ENCODE results near the gene PACS1.

DNA sequence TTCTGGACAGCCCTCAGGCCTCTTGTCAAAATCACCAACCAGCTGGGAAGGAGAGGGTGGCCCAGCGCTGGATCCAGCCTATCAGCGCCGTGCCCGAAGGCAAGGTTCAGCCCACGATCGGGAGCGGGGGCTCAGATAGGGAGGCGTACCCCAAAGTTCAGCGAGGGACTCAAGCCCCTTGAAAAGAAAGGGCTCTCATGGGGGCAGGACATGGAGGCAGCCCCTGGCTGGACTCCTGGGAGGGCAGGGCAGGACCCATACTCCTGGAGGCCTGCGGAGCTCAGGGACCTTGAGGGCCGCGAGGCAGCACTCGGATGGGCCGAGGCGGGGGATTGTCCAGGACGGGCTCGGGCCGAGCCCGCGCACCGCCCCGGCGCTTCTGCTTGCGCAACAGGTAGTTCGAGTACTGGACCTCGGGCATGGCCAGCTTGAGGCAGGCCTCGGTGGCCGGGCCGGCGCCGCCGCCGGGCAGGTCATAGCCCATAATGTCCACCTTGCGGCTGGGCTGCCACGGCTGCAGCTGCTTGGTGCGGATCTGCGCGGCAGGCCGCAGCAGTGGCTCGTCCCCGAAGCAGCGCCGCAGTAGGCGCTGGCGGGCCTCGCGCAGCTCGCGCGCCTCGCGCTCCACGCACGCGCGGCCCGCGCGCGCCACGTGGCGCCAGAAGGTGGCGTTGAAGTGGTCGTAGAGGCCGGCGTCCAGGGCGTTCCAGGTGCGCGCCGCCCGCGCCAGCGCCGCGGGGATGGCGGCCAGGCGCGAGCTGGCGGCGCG is 27.7 kb upstream of the PACS1 start:
- TF ChIP-seq, protein P1, sequence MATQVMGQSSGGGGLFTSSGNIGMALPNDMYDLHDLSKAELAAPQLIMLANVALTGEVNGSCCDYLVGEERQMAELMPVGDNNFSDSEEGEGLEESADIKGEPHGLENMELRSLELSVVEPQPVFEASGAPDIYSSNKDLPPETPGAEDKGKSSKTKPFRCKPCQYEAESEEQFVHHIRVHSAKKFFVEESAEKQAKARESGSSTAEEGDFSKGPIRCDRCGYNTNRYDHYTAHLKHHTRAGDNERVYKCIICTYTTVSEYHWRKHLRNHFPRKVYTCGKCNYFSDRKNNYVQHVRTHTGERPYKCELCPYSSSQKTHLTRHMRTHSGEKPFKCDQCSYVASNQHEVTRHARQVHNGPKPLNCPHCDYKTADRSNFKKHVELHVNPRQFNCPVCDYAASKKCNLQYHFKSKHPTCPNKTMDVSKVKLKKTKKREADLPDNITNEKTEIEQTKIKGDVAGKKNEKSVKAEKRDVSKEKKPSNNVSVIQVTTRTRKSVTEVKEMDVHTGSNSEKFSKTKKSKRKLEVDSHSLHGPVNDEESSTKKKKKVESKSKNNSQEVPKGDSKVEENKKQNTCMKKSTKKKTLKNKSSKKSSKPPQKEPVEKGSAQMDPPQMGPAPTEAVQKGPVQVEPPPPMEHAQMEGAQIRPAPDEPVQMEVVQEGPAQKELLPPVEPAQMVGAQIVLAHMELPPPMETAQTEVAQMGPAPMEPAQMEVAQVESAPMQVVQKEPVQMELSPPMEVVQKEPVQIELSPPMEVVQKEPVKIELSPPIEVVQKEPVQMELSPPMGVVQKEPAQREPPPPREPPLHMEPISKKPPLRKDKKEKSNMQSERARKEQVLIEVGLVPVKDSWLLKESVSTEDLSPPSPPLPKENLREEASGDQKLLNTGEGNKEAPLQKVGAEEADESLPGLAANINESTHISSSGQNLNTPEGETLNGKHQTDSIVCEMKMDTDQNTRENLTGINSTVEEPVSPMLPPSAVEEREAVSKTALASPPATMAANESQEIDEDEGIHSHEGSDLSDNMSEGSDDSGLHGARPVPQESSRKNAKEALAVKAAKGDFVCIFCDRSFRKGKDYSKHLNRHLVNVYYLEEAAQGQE (IDR thresholded peaks at IDR 0.05; ENCODE audit: insufficient read depth in 1 of 2, low read depth in 2 of 2, low read length in 2 of 2), result no peak
- TF ChIP-seq POLR2AphosphoS5 (IDR thresholded peaks at IDR 0.05; ENCODE audit: low read depth, low read length) (no peak), TAF1 (IDR thresholded peaks at IDR 0.05; ENCODE audit: borderline replicate concordance, insufficient read depth, low read length) (no peak), FOXP2 (optimal IDR thresholded peaks at IDR 0.05; ENCODE audit: borderline replicate concordance, extremely low read depth, extremely low read length, insufficient read depth) (no peak)

Data from PFSK-1 (cell line).